CD4-positive, CD25-positive, alpha-beta regulatory T cell (primary cell): ENCODE results near the gene GAL. TPM values are rescaled to one million over a fixed set of nuclear protein-coding genes. Genes with fewer than 3 reads are reported as not detected.
A peak's percentile ranks its signal among the peaks of the same experiment; 100 is the strongest.

Experiments
- ATAC-seq, 2 donors: fragments of 150-1000 bp; cut with Tn5 transposase; one replicate each; pipeline ENCODE4 v1.10.0; 2021; ENCODE audit warnings: low read depth in 2 of 2, moderate number of reproducible peaks in 2 of 2, moderate library complexity in 1 of 2
- DNase-seq, 3 donors: peaks; one replicate each; pipeline versions ENCODE4 v3.0.0 to v3.0.0-alpha.2; 2012 to 2022; ENCODE audit warnings: mixed read lengths in 1 of 3
- H3K27ac ChIP-seq: one replicate; pipeline ENCODE4 v1.7.0; 2013; ENCODE audit warnings: mild to moderate bottlenecking, low read length; ENCODE audit not compliant: insufficient read depth, poor library complexity, severe bottlenecking
- H3K27me3 ChIP-seq: one replicate; pipeline ENCODE4 v1.7.0; 2013; ENCODE audit warnings: low read length; ENCODE audit not compliant: control insufficient read depth, insufficient read depth
- H3K36me3 ChIP-seq: one replicate; pipeline ENCODE4 v1.7.0; 2013; ENCODE audit warnings: mild to moderate bottlenecking, low read length, moderate library complexity; ENCODE audit not compliant: control insufficient read depth, insufficient read depth
- H3K4me1 ChIP-seq: 2 replicates; pipeline ENCODE4 v1.7.0; 2013; ENCODE audit warnings: mild to moderate bottlenecking, low read length; ENCODE audit not compliant: insufficient read depth, control insufficient read depth, poor library complexity, severe bottlenecking
- H3K4me3 ChIP-seq: one replicate; pipeline ENCODE4 v1.7.0; 2013; ENCODE audit warnings: low read depth, mild to moderate bottlenecking, low read length, moderate library complexity
- H3K9me3 ChIP-seq, 2 experiments: 1 replicate in 1 of 2; 2 replicates in 1 of 2; pipeline ENCODE4 v1.7.0; 2013; ENCODE audit warnings: low read length in 2 of 2, mild to moderate bottlenecking in 1 of 2, moderate library complexity in 1 of 2; ENCODE audit not compliant: control insufficient read depth in 2 of 2
- H3K27ac Mint-ChIP-seq, 3 donors: one replicate each; pipeline ENCODE4 v1.8.0; 2020 to 2022; ENCODE audit warnings: mild to moderate bottlenecking in 3 of 3, mixed read lengths in 3 of 3, moderate library complexity in 2 of 3
- H3K27me3 Mint-ChIP-seq: one replicate; pipeline ENCODE4 v1.8.0; 2022; ENCODE audit warnings: mild to moderate bottlenecking, mixed read lengths
- H3K36me3 Mint-ChIP-seq: one replicate; pipeline ENCODE4 v1.8.0; 2020; ENCODE audit warnings: mixed read lengths
- H3K4me1 Mint-ChIP-seq, 4 donors: one replicate each; pipeline ENCODE4 v1.8.0; 2020 to 2022; ENCODE audit warnings: mixed read lengths in 4 of 4, mild to moderate bottlenecking in 1 of 4
- H3K4me3 Mint-ChIP-seq, 4 donors: one replicate each; pipeline ENCODE4 v1.8.0; 2020 to 2022; ENCODE audit warnings: mild to moderate bottlenecking in 4 of 4, mixed read lengths in 4 of 4, moderate library complexity in 3 of 4
- H3K9me3 Mint-ChIP-seq, 7 donors: one replicate each; pipeline ENCODE4 v1.8.0; 2020 to 2022; ENCODE audit warnings: mixed read lengths in 7 of 7, mild to moderate bottlenecking in 3 of 7, moderate library complexity in 2 of 7
- polyA plus RNA-seq, 4 donors: library from polyadenylated mRNA; unstranded; fragments of 300-500 nt; fragmentation: Illumina TruSeq; gene quantifications; one replicate each; pipeline ENCODE4 v1.2.3, GENCODE V29; 2021
- total RNA-seq: library from RNA; stranded (reverse); gene quantifications from one replicate; pipeline ENCODE4 v1.2.3, GENCODE V29; 2022

Gene GAL
- total and polyA plus RNA-seq, 5 donors from 2014 or later: not detected

DNA sequence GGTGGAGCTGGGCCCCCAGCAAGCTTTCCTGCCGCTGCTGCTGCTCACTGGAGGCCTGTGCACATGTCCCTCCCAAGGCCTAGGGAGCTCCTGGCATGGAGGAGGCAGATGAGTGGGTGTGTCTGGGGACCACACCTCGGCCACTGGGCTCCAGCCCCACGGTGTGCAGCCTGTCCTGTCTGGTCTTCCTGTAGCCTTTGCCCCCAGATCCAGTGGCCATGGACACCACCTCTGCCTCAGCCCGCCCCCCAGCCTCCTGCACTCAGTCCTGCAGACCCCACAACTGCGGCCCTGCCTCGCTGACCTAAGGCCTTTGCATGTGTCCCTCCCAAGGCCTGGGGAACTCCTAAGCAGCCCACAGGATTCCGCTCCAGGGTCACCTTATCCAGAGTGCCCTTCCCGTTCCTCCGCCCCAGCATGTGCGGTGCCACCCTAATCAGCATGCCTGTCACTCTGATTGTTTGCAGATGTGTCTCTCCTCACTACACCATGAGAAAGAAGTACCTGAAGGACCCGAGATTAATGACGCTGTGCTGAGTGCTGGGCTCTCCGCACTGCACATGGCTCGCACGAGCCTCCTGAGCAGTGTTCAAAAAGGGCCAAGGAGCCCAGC lies 8.6 kb downstream of the GAL start:
- H3K36me3 Mint-ChIP-seq: peaks cover 4% of the 10 kb centered on the region
- DNase-seq: no peak
- no peak overlapping the region for H3K27ac ChIP-seq
- peaks cover 9 to 24% (median 16%) of the 10 kb centered on the region in 4 donors for H3K4me1 Mint-ChIP-seq
- H3K36me3 ChIP-seq: no peaks in the 10 kb centered on the region
- H3K27me3 Mint-ChIP-seq: peaks cover 30% of the 10 kb centered on the region
- no peak overlapping the region for H3K4me3 Mint-ChIP-seq
- H3K4me3 ChIP-seq: no peak overlapping the region
- H3K4me1 ChIP-seq: peaks cover 9% of the 10 kb centered on the region
- ATAC-seq: no peak
- H3K27me3 ChIP-seq: peaks cover 2% of the 10 kb centered on the region
- no peak overlapping the region for H3K27ac Mint-ChIP-seq
- H3K9me3 ChIP-seq: peaks cover 0 to 5% of the 10 kb centered on the region in 2 experiments
- H3K9me3 Mint-ChIP-seq: peaks cover 0 to 14% (median 2%) of the 10 kb centered on the region in 7 donors

DNA sequence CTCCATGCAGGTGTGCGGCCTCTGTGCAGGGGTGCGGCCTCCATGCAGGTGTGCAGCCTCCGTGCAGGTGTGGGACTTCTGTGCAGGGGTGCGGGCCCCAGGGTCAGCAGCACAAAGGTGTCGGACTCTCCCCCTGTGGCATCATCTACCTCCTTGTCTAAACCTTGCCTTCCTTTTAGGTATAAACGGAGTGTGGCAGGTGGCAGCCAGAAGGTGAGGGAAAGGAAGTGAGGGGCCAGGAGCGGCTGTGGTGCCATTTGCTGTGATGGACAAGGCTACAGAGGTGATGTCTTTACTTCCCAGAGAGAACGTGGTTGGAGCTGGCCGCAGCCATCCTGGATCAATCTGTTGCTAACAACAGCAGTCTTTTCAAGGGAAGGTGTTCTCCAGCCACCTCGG lies 9.1 kb downstream of the GAL start:
- peaks cover 4% of the 10 kb centered on the region for H3K36me3 Mint-ChIP-seq
- DNase-seq (no peak), ATAC-seq (no peak)
- peaks cover 0 to 14% (median 2%) of the 10 kb centered on the region in 7 donors for H3K9me3 Mint-ChIP-seq
- peak overlapping the region in 1 of 3 donors; percentile 31 for H3K27ac Mint-ChIP-seq
- Histone ChIP-seq H3K9me3 (peaks cover 0 to 5% of the 10 kb centered on the region in 2 experiments), H3K27me3 (peaks cover 2% of the 10 kb centered on the region), H3K4me1 (peaks cover 9% of the 10 kb centered on the region), H3K36me3 (no peaks in the 10 kb centered on the region), H3K4me3 (no peak overlapping the region), H3K27ac (no peak overlapping the region)
- peaks cover 9 to 24% (median 16%) of the 10 kb centered on the region in 4 donors for H3K4me1 Mint-ChIP-seq
- peaks cover 27% of the 10 kb centered on the region for H3K27me3 Mint-ChIP-seq
- H3K4me3 Mint-ChIP-seq: no peak overlapping the region

DNA sequence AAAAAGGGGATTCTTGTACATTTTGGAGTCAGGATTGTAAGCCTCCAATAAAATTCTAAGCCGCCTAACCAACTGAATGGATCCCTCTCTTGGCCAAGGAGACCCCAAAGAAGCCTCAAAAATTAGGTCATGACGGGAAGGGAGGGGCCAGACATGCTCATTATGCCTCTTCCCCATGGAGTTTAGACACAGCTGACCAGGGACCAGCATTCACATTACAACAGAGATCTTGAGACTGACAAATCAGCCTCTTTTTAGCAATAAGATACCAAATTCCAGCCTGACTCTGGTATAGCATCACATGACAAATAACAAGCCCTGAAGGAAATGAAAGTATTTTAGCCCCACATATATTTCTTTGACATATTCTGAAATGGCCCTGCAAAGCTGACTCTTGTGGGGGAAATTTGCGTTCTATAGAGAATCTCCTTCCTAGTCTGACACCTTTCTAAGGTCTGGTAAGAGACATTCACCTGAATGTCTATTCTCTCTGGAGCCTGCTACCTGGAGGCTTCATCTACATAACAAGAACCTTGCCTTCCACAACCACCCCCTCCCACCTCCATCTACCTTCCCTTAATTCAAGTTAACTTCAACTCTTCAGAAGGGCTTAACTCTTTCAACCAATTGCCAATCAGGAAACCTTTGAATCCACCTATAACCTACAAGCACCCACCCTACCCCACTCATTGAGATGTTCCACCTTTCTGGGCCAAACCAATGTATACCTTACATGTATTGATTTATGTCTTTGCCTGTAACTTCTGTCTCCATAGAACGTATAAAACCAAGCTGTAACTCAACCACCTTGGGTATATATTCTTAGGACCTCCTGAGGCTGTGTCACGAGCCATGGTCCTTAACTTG lies 10.3 kb downstream of the GAL start:
- peak overlapping the region in 2 of 3 donors; percentile 2 to 6 for H3K27ac Mint-ChIP-seq
- Histone ChIP-seq H3K27ac (no peak overlapping the region), H3K4me3 (no peak overlapping the region), H3K27me3 (peaks cover 2% of the 10 kb centered on the region), H3K4me1 (peaks cover 9% of the 10 kb centered on the region), H3K9me3 (peaks cover 0 to 5% of the 10 kb centered on the region in 2 experiments), H3K36me3 (no peaks in the 10 kb centered on the region)
- peaks cover 25% of the 10 kb centered on the region for H3K27me3 Mint-ChIP-seq
- H3K4me3 Mint-ChIP-seq: no peak overlapping the region
- peaks cover 0 to 14% (median 2%) of the 10 kb centered on the region in 7 donors for H3K9me3 Mint-ChIP-seq
- ATAC-seq (no peak), DNase-seq (no peak)
- peaks cover 4% of the 10 kb centered on the region for H3K36me3 Mint-ChIP-seq
- peaks cover 9 to 23% (median 14%) of the 10 kb centered on the region in 4 donors for H3K4me1 Mint-ChIP-seq

DNA sequence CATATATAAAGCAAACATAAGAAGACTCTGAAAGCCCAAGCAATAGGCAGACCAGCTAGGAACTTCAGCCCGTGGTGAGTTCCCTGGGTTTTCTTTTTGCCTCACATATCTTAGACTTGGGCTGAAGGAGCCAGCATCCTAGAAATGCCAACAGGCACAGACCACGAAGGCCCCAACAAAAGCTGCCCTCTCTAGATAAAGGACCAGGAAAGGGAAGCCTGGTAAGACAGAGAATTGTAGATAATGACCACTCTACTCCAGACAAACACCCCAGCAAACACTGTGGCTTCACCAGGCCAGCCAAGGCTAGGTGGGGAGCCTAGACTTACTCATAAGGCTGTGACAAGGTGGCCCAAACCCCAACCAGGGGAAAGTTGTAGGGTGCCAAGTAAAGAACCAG lies 11.2 kb downstream of the GAL start:
- Mint-ChIP-seq H3K27ac (no peak overlapping the region), H3K27me3 (peaks cover 24% of the 10 kb centered on the region), H3K4me1 (peaks cover 8 to 14% (median 10%) of the 10 kb centered on the region in 4 donors), H3K9me3 (peaks cover 0 to 14% (median 2%) of the 10 kb centered on the region in 7 donors), H3K36me3 (peaks cover 4% of the 10 kb centered on the region), H3K4me3 (no peak overlapping the region)
- peaks cover 5% of the 10 kb centered on the region for H3K4me1 ChIP-seq
- peaks cover 0 to 5% of the 10 kb centered on the region in 2 experiments for H3K9me3 ChIP-seq
- H3K27me3 ChIP-seq: peaks cover 4% of the 10 kb centered on the region
- no peak overlapping the region for H3K4me3 ChIP-seq
- DNase-seq (no peak), ATAC-seq (no peak)
- H3K27ac ChIP-seq: no peak overlapping the region
- no peaks in the 10 kb centered on the region for H3K36me3 ChIP-seq

DNA sequence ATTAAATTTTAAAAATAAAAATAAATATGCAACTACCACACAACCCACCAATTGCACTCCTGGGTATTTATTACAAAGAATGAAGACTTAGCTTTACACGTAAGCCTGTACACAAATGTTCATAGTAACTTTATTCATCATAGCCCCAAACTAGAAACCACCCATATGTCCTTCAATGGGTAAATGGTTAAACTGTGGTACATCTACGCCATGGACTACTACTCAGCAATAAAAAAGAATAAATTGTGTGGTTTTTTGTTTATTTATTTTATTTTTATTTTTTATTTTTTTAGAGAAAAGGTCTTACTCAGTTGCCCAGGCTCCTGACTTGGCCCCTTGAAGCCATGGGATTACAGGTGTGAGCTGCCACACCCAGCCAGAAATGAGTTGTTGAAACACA lies 14.6 kb downstream of the GAL start:
- peaks cover 0 to 14% (median 2%) of the 10 kb centered on the region in 7 donors for H3K9me3 Mint-ChIP-seq
- no peak for ATAC-seq
- H3K36me3 Mint-ChIP-seq: peaks cover 4% of the 10 kb centered on the region
- no peak overlapping the region for H3K4me3 Mint-ChIP-seq
- no peaks in the 10 kb centered on the region for H3K4me1 ChIP-seq
- H3K9me3 ChIP-seq: peaks cover 0 to 5% of the 10 kb centered on the region in 2 experiments
- H3K27me3 Mint-ChIP-seq: peaks cover 23% of the 10 kb centered on the region
- H3K27ac Mint-ChIP-seq: no peak overlapping the region
- H3K27ac ChIP-seq: no peak overlapping the region
- no peak for DNase-seq
- H3K4me1 Mint-ChIP-seq: no peaks in the 10 kb centered on the region
- H3K36me3 ChIP-seq: no peaks in the 10 kb centered on the region
- H3K4me3 ChIP-seq: no peak overlapping the region
- H3K27me3 ChIP-seq: peaks cover 4% of the 10 kb centered on the region

DNA sequence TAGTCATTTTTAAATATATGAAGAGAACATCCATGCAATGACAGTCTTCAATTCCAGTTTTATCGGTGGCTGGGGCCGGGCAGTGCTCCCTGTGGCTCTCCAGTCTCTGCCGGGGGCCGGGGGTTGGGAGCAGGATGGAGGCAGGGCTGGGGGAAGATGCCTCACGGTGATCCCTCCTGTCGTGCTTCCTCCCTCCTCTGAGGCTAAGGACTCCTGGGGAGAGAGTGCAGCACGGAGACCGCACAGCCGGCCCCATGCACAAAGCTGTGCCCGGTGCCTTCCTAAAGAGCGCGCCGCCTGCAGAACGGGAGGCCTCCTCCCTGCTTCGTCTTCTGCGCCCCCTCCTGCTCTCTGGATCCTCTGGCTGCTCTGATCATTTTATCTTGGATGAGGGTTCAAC lies 20.5 kb downstream of the GAL start:
- H3K27me3 Mint-ChIP-seq: peaks cover 7% of the 10 kb centered on the region
- no peaks in the 10 kb centered on the region for H3K9me3 Mint-ChIP-seq
- no peaks in the 10 kb centered on the region for H3K9me3 ChIP-seq
- no peaks in the 10 kb centered on the region for H3K36me3 ChIP-seq
- no peak overlapping the region for H3K4me3 ChIP-seq
- no peaks in the 10 kb centered on the region for H3K27me3 ChIP-seq
- H3K36me3 Mint-ChIP-seq: no peaks in the 10 kb centered on the region
- H3K27ac ChIP-seq: no peak overlapping the region
- H3K4me3 Mint-ChIP-seq: no peak overlapping the region
- ATAC-seq (no peak), DNase-seq (no peak)
- H3K27ac Mint-ChIP-seq: no peak overlapping the region
- no peaks in the 10 kb centered on the region for H3K4me1 ChIP-seq
- no peaks in the 10 kb centered on the region for H3K4me1 Mint-ChIP-seq

DNA sequence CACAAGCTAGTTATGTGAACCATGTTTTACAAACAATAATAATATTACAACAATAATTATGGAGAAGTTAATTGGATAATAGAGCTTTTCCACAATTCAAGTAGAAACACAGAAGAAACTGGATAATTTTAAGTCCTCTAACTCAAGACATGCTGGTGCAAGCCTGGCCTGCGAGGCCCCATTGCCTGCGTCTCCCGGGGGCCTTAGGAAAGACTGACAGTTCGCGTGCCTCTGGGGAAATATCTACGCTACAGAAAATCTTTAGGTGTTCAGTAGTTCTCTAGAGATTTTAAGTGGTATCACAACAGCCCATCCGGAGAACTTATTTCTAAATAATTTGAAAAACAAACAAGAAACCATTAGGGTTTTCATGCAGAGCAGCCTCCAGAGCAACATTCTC lies 23.2 kb downstream of the GAL start:
- H3K4me1 ChIP-seq: no peaks in the 10 kb centered on the region
- no peaks in the 10 kb centered on the region for H3K27me3 Mint-ChIP-seq
- no peak for ATAC-seq
- peaks cover 5% of the 10 kb centered on the region for H3K36me3 Mint-ChIP-seq
- no peak overlapping the region for H3K4me3 Mint-ChIP-seq
- H3K36me3 ChIP-seq: no peaks in the 10 kb centered on the region
- H3K27ac Mint-ChIP-seq: no peak overlapping the region
- DNase-seq: no peak
- no peaks in the 10 kb centered on the region for H3K27me3 ChIP-seq
- no peaks in the 10 kb centered on the region for H3K9me3 Mint-ChIP-seq
- H3K4me3 ChIP-seq: no peak overlapping the region
- no peaks in the 10 kb centered on the region for H3K9me3 ChIP-seq
- no peak overlapping the region for H3K27ac ChIP-seq
- H3K4me1 Mint-ChIP-seq: no peaks in the 10 kb centered on the region
